OCI-LY7 (cell line): ENCODE results near the gene SIPA1L3. TPM values are rescaled to one million over a fixed set of nuclear protein-coding genes. Genes with fewer than 3 reads are reported as not detected.

Experiments
- BruUV-seq: library from RNA; stranded (reverse); fragments of 400-500 nt; replicated peaks from 2 replicates; lab custom pipeline; 2021; lab: Mats Ljungman, UMichigan
- CTCF ChIA-PET: fragments of 300-600 bp; sonication (Branson Sonifier 250); formaldehyde crosslinking; loops from one replicate; lab custom pipeline; 2022; ENCODE audit warnings: antibody characterized with exemption; ENCODE audit not compliant: unreplicated experiment; lab: Charles Lee
- POLR2A ChIA-PET: fragments of 300-600 bp; sonication (Branson Sonifier 250); formaldehyde crosslinking; loops from one replicate; lab custom pipeline; 2022; ENCODE audit warnings: antibody characterized with exemption; lab: Charles Lee
- DNase-seq: peaks from one replicate; pipeline ENCODE4 v3.0.0-alpha.2; 2015; ENCODE audit warnings: low spot score
- H2AFZ ChIP-seq: fragments of 200-600 bp; sonication (generic), shearing (Covaris generic); 2 replicates; pipeline ENCODE4 v1.6.1; 2014; ENCODE audit warnings: mild to moderate bottlenecking, antibody characterized with exemption, low read length, moderate library complexity
- H3K27ac ChIP-seq: fragments of 200-600 bp; sonication (generic); 2 replicates; pipeline ENCODE4 v1.5.1; 2014; ENCODE audit warnings: mixed run types, low read depth, mild to moderate bottlenecking, moderate library complexity, low read length, inconsistent platforms; ENCODE audit not compliant: poor library complexity, severe bottlenecking
- H3K36me3 ChIP-seq: fragments of 200-600 bp; sonication (generic); 2 replicates; pipeline ENCODE4 v1.6.1; 2014; ENCODE audit warnings: mild to moderate bottlenecking, antibody characterized with exemption, low read length, moderate library complexity, mixed read lengths; ENCODE audit not compliant: insufficient read depth
- H3K4me1 ChIP-seq: fragments of 200-600 bp; sonication (generic); 2 replicates; pipeline ENCODE4 v1.5.1; 2014; ENCODE audit warnings: mild to moderate bottlenecking, low read length; ENCODE audit not compliant: insufficient read depth, poor library complexity, severe bottlenecking
- H3K4me2 ChIP-seq: fragments of 200-600 bp; sonication (generic); 2 replicates; pipeline ENCODE4 v1.6.1; 2014; ENCODE audit warnings: mild to moderate bottlenecking, low read length
- H3K4me3 ChIP-seq: fragments of 200-600 bp; sonication (generic); 2 replicates; pipeline ENCODE4 v1.5.1; 2014; ENCODE audit warnings: mild to moderate bottlenecking, low read depth, low read length; ENCODE audit not compliant: poor library complexity, severe bottlenecking
- H3K79me2 ChIP-seq: fragments of 200-600 bp; sonication (generic); 2 replicates; pipeline ENCODE4 v1.6.1; 2016; ENCODE audit warnings: low read depth, mild to moderate bottlenecking, low read length, moderate library complexity, mixed read lengths; ENCODE audit not compliant: insufficient read depth
- H3K9me2 ChIP-seq: fragments of 200-600 bp; sonication (generic); 2 replicates; pipeline ENCODE4 v1.6.1; 2016; ENCODE audit warnings: mild to moderate bottlenecking, low read length, mixed read lengths; ENCODE audit not compliant: insufficient read depth
- H3K9me3 ChIP-seq: fragments of 200-600 bp; sonication (generic); 2 replicates; pipeline ENCODE4 v1.6.1; 2014; ENCODE audit warnings: mild to moderate bottlenecking, mixed run types, low read length, mixed read lengths
- H4K20me1 ChIP-seq: fragments of 200-600 bp; sonication (generic); 2 replicates; pipeline ENCODE4 v1.6.1; 2014; ENCODE audit warnings: mild to moderate bottlenecking, antibody characterized with exemption, low read length, moderate library complexity, mixed read lengths; ENCODE audit not compliant: insufficient read depth
- CTCF ChIP-seq: fragments of 200-600 bp; sonication (generic); conservative IDR thresholded peaks from 2 replicates; pipeline ENCODE4 v1.5.1; 2014; ENCODE audit warnings: mild to moderate bottlenecking, antibody characterized with exemption, low read length, moderate library complexity, mixed read lengths
- EZH2phosphoT487 ChIP-seq: fragments of 200-600 bp; sonication (generic); IDR thresholded peaks from 2 replicates; pipeline ENCODE4 v1.6.1; 2018; ENCODE audit warnings: low read depth, borderline replicate concordance, mild to moderate bottlenecking, mixed run types, antibody characterized with exemption, low read length, moderate library complexity, mixed read lengths
- intact Hi-C: fragments of 100-400 bp; cut with micrococcal nuclease; formaldehyde crosslinking; loops from one replicate; pipeline ENCODE4 v1.10.0; 2022; ENCODE audit not compliant: unreplicated experiment
- total RNA-seq, 2 experiments: library from RNA; depleted of rRNA in 1 of 2; stranded (reverse); fragments of >200 nt in 1 of 2; shearing (Covaris generic) in 1 of 2; gene quantifications; 2 replicates each; pipeline ENCODE4 v1.2.3, GENCODE V29; 2014 to 2022

The SIPA1L3 gene
- total RNA-seq, 2 experiments from 2014 or later: 21.2 to 84.4 TPM

- Histone ChIP-seq H3K4me1 (peaks cover 26% of the 10 kb centered on the region), H3K4me3 (no peak overlapping the region), H3K36me3 (no peaks in the 10 kb centered on the region), H3K27ac (no peak overlapping the region), H4K20me1 (no peaks in the 10 kb centered on the region), H3K4me2 (no peak overlapping the region), H3K9me3 (no peaks in the 10 kb centered on the region), H3K79me2 (no peaks in the 10 kb centered on the region), H3K9me2 (no peaks in the 10 kb centered on the region), H2AFZ (no peak overlapping the region)
- no TSS peak for BruUV-seq
- ChIA-PET POLR2A (interaction anchor here (0.6 to 0.8 kb wide), 2 partner anchors 10 to 114 kb away, joined by 3 read pairs; no protein-coding TSS in a partner anchor), CTCF (no interaction called here)
- TF ChIP-seq EZH2phosphoT487 (no peak), CTCF (no peak)
- DNase-seq: no peak
- intact Hi-C loops: loop anchor here (2.0 to 10.0 kb wide), 2 partner anchors 179 to 253 kb away; no protein-coding TSS in a partner anchor
Measured at GRCh38 chr19:38227287-38228004, 320.4 kb downstream of the SIPA1L3 start.

- ChIA-PET CTCF (no interaction called here), POLR2A (interaction anchor here (0.8 kb wide), 1 partner anchor 9 kb away, joined by 3 read pairs; no protein-coding TSS in a partner anchor)
- H3K9me2 ChIP-seq: no peaks in the 10 kb centered on the region
- intact Hi-C loops: loop anchor here (2.0 to 10.0 kb wide), 2 partner anchors 179 to 253 kb away; no protein-coding TSS in a partner anchor
- TF ChIP-seq EZH2phosphoT487 (no peak), CTCF (no peak)
- H3K9me3 ChIP-seq: no peaks in the 10 kb centered on the region
- peaks cover 23% of the 10 kb centered on the region for H3K4me1 ChIP-seq
- H3K27ac ChIP-seq: no peak overlapping the region
- BruUV-seq: no TSS peak
- H3K79me2 ChIP-seq: no peaks in the 10 kb centered on the region
- H2AFZ ChIP-seq: no peak overlapping the region
- H4K20me1 ChIP-seq: no peaks in the 10 kb centered on the region
- no peak overlapping the region for H3K4me3 ChIP-seq
- H3K4me2 ChIP-seq: no peak overlapping the region
- H3K36me3 ChIP-seq: no peaks in the 10 kb centered on the region
- no peak for DNase-seq
Measured at GRCh38 chr19:38228005-38228377, 321.0 kb downstream of the SIPA1L3 start.
